ENCODE data around the gene DOCK1.

The DOCK1 gene

DNA sequence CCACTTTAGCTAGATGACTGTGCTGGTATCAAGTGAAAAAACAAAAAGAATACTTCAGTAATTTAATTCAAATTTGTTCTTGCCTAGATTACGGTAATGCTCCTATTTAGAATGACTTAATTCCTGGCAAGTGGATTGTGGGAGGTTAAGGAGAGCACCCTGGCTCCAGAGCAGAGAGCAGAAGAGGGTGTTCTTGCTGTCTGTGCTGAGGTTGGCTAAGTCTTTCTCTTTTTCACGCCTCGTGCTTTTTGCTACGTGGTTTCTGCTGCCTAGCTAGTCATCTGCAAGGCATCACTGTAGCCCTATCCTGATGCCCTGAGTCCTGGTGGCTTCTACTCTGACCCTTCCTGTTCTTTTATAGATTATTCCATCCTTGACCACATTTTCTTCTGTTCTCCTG, 189.8 kb downstream of the DOCK1 start:
- no peak for DNase-seq
- Histone ChIP-seq H3K79me2 (ENCODE audit: low read length) (no peaks in the 10 kb centered on the region), H3K4me2 (ENCODE audit: low read depth, low read length) (no peak overlapping the region), H3K9me2 (replicated peaks; ENCODE audit: insufficient read depth, low read length) (no peaks in the 10 kb centered on the region), H3K27me3 (replicated peaks; ENCODE audit: insufficient read depth, low read length) (no peaks in the 10 kb centered on the region), H2AFZ (ENCODE audit: low read length) (no peak overlapping the region), H3K36me3 (replicated peaks; ENCODE audit: insufficient read depth, low read length) (no peaks in the 10 kb centered on the region), H3F3A (ENCODE audit: insufficient read depth, low read length) (no peaks in the 10 kb centered on the region), H3K9ac (ENCODE audit: low read length) (no peak overlapping the region), H3K27ac (ENCODE audit: low read length) (no peak overlapping the region), H3K4me3 (ENCODE audit: low read length) (no peak overlapping the region), H4K20me1 (ENCODE audit: insufficient read depth, low read length) (no peaks in the 10 kb centered on the region), H3K9me3 (replicated peaks; ENCODE audit: insufficient read depth, low read length) (no peaks in the 10 kb centered on the region), H3K4me1 (ENCODE audit: low read length) (no peaks in the 10 kb centered on the region)
- TF ChIP-seq EZH2phosphoT487 (IDR thresholded peaks at IDR 0.05; ENCODE audit: low read length), result no peak
- TF ChIP-seq, protein P1, sequence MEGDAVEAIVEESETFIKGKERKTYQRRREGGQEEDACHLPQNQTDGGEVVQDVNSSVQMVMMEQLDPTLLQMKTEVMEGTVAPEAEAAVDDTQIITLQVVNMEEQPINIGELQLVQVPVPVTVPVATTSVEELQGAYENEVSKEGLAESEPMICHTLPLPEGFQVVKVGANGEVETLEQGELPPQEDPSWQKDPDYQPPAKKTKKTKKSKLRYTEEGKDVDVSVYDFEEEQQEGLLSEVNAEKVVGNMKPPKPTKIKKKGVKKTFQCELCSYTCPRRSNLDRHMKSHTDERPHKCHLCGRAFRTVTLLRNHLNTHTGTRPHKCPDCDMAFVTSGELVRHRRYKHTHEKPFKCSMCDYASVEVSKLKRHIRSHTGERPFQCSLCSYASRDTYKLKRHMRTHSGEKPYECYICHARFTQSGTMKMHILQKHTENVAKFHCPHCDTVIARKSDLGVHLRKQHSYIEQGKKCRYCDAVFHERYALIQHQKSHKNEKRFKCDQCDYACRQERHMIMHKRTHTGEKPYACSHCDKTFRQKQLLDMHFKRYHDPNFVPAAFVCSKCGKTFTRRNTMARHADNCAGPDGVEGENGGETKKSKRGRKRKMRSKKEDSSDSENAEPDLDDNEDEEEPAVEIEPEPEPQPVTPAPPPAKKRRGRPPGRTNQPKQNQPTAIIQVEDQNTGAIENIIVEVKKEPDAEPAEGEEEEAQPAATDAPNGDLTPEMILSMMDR (IDR thresholded peaks at IDR 0.05; ENCODE audit: low read length), result no peak
- no peak for TF ChIP-seq EZH2 (optimal IDR thresholded peaks at IDR 0.05; ENCODE audit: low read depth, low read length)

DNA sequence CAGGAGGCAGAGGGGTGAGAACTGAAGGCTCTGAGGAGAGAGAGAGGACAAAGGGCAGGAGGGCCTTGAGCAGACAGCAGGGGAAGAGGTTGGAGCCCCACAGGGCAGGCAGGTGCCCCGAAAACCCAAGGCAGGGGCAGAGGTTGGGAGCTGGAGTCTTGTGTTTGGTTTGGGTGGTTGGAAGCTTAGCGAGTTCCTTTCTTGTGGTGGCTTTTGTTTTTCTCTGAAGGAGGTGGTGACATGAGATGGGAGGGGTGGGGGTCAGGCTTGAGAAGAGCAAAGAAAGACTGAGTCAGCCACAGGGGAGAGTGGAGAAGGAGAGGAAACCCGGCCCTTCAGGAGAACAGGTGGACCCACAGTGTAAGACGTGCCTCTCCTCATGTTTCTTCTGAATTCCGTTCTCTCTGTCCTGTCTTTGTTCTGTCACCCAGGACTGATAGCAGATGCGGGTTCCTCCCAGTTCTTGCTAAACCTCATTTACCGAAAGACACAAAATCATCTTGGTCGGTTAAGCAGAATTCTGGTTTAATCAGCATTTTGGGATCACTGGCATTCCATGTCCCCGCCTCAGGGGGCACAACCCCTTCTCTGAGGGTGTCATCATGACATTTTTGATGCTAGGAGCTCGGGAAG, 195.9 kb downstream of the DOCK1 start:
- Histone ChIP-seq H3K4me3 (ENCODE audit: low read length) (no peak overlapping the region), H2AFZ (ENCODE audit: low read length) (no peak overlapping the region), H4K20me1 (ENCODE audit: insufficient read depth, low read length) (no peaks in the 10 kb centered on the region), H3K4me2 (ENCODE audit: low read depth, low read length) (no peak overlapping the region), H3K9me2 (replicated peaks; ENCODE audit: insufficient read depth, low read length) (no peaks in the 10 kb centered on the region), H3K36me3 (replicated peaks; ENCODE audit: insufficient read depth, low read length) (no peaks in the 10 kb centered on the region), H3K79me2 (ENCODE audit: low read length) (no peaks in the 10 kb centered on the region), H3K27ac (ENCODE audit: low read length) (no peak overlapping the region), H3K4me1 (ENCODE audit: low read length) (no peaks in the 10 kb centered on the region), H3K27me3 (replicated peaks; ENCODE audit: insufficient read depth, low read length) (no peaks in the 10 kb centered on the region), H3K9ac (ENCODE audit: low read length) (no peak overlapping the region), H3F3A (ENCODE audit: insufficient read depth, low read length) (no peaks in the 10 kb centered on the region), H3K9me3 (replicated peaks; ENCODE audit: insufficient read depth, low read length) (no peaks in the 10 kb centered on the region)
- no peak for DNase-seq
- TF ChIP-seq EZH2 (optimal IDR thresholded peaks at IDR 0.05; ENCODE audit: low read depth, low read length) (no peak), EZH2phosphoT487 (IDR thresholded peaks at IDR 0.05; ENCODE audit: low read length) (no peak)
- TF ChIP-seq, protein P1 (IDR thresholded peaks at IDR 0.05; ENCODE audit: low read length), result no peak

DNA sequence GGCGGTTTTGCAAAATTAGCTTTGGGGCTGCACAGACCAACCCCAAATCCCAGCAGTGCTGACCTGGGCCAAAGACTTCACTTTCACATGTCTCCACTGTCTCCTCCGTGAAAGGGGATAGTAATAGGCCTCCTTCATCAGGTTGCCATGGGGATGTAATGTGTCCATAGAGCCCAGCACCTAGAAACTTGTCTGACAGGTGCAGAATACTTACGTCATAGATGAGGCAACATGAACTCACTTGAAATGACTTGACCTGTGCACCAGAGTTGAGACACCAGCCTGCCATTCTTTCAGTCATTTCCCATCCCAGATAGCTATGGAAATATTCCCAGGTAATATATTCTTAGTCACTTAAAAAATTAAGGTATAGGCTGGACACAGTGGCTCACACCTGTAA, 196.9 kb downstream of the DOCK1 start:
- no peak for DNase-seq
- TF ChIP-seq EZH2phosphoT487 (IDR thresholded peaks at IDR 0.05; ENCODE audit: low read length) (no peak), EZH2 (optimal IDR thresholded peaks at IDR 0.05; ENCODE audit: low read depth, low read length) (no peak)
- TF ChIP-seq, protein P1 (IDR thresholded peaks at IDR 0.05; ENCODE audit: low read length), result no peak
- Histone ChIP-seq H2AFZ (ENCODE audit: low read length) (no peak overlapping the region), H4K20me1 (ENCODE audit: insufficient read depth, low read length) (no peaks in the 10 kb centered on the region), H3K9me3 (replicated peaks; ENCODE audit: insufficient read depth, low read length) (no peaks in the 10 kb centered on the region), H3F3A (ENCODE audit: insufficient read depth, low read length) (no peaks in the 10 kb centered on the region), H3K9me2 (replicated peaks; ENCODE audit: insufficient read depth, low read length) (no peaks in the 10 kb centered on the region), H3K4me3 (ENCODE audit: low read length) (no peak overlapping the region), H3K79me2 (ENCODE audit: low read length) (no peaks in the 10 kb centered on the region), H3K36me3 (replicated peaks; ENCODE audit: insufficient read depth, low read length) (no peaks in the 10 kb centered on the region), H3K4me1 (ENCODE audit: low read length) (no peaks in the 10 kb centered on the region), H3K27me3 (replicated peaks; ENCODE audit: insufficient read depth, low read length) (no peaks in the 10 kb centered on the region), H3K9ac (ENCODE audit: low read length) (no peak overlapping the region), H3K27ac (ENCODE audit: low read length) (no peak overlapping the region), H3K4me2 (ENCODE audit: low read depth, low read length) (no peak overlapping the region)

Data from MM.1S (cell line).